GM12878 (cell line): ENCODE measurements around the gene ELN. TPM values are rescaled to one million over a fixed set of nuclear protein-coding genes. Genes with fewer than 3 reads are reported as not detected.
"Not testable (repeated sequence)": the region's sequence is repeated elsewhere in the genome, so short reads cannot be mapped to it uniquely, and the experiment has no call there.

Experiments
- ATAC-seq: fragments of 200-7000 bp; cut with Tn5 transposase; 3 replicates; pipeline ENCODE4 v1.9.1; 2020; ENCODE audit warnings: mild to moderate bottlenecking, moderate library complexity
- BruUV-seq: library from RNA; stranded (reverse); fragments of 400-500 nt; replicated peaks from 2 replicates; lab custom pipeline; 2021; lab: Mats Ljungman, UMichigan
- CTCF ChIA-PET: fragments of 300-600 bp; sonication (Branson Sonifier 250); formaldehyde crosslinking; extraction: SDS; loops from one replicate; lab custom pipeline; 2021; ENCODE audit warnings: inconsistent platforms; lab: Yijun Ruan, JAX
- POLR2A ChIA-PET: fragments of 350-600 bp; formaldehyde crosslinking; extraction: SDS; loops from one replicate; lab custom pipeline; 2021; ENCODE audit warnings: inconsistent platforms; lab: Charles Lee
- RAD21 ChIA-PET: fragments of 300-600 bp; sonication (Branson Sonifier 250); formaldehyde crosslinking; loops from one replicate; lab custom pipeline; 2023; ENCODE audit warnings: antibody characterized with exemption; ENCODE audit not compliant: unreplicated experiment; lab: Charles Lee
- SMC1A ChIA-PET: fragments of 300-600 bp; sonication (Branson Sonifier 250); formaldehyde crosslinking; loops from one replicate; lab custom pipeline; 2023; ENCODE audit not compliant: unreplicated experiment, uncharacterized antibody; lab: Charles Lee
- DNase-seq: peaks from one replicate; pipeline ENCODE4 v3.0.0-alpha.2; 2011; ENCODE audit warnings: low read depth, low spot score
- FAIRE-seq: peaks from 3 replicates; lab custom pipeline; 2011; peaks lifted over from hg19 to GRCh38; lab: Jason Lieb, UNC
- H2AFZ ChIP-seq: 2 replicates; pipeline ENCODE4 v1.6.0; 2011; ENCODE audit warnings: low read depth, low read length, control low read depth; ENCODE audit not compliant: control insufficient read depth
- H3K27ac ChIP-seq: 2 replicates; pipeline ENCODE4 v1.5.1; 2011; ENCODE audit warnings: control low read depth; ENCODE audit not compliant: control insufficient read depth, insufficient read depth
- H3K27me3 ChIP-seq, 2 experiments: replicated peaks in 1 of 2; 2 replicates each; pipeline versions ENCODE4 v1.6.0 to v1.6.1; 2011; ENCODE audit warnings: low read length in 1 of 2; ENCODE audit not compliant: control insufficient read depth in 2 of 2, insufficient read depth in 2 of 2
- H3K36me3 ChIP-seq, 2 experiments: 2 replicates each; pipeline ENCODE4 v1.5.1; 2011; ENCODE audit warnings: low read length in 1 of 2; ENCODE audit not compliant: control insufficient read depth in 2 of 2, insufficient read depth in 2 of 2
- H3K4me1 ChIP-seq: 2 replicates; pipeline ENCODE4 v1.6.1; 2011; ENCODE audit warnings: mild to moderate bottlenecking, low read length, moderate library complexity, mixed read lengths; ENCODE audit not compliant: control insufficient read depth, insufficient read depth
- H3K4me2 ChIP-seq: 2 replicates; pipeline ENCODE4 v1.6.0; 2011; ENCODE audit warnings: control low read depth; ENCODE audit not compliant: control insufficient read depth, insufficient read depth
- H3K4me3 ChIP-seq: fragments of 200-600 bp; sonication (generic); 2 replicates; pipeline ENCODE4 v1.5.1; 2016
- H3K79me2 ChIP-seq: 2 replicates; pipeline ENCODE4 v1.6.0; 2011; ENCODE audit warnings: low read length; ENCODE audit not compliant: control insufficient read depth, insufficient read depth
- H3K9ac ChIP-seq: 2 replicates; pipeline ENCODE4 v1.8.0; 2011; ENCODE audit warnings: low read length, control low read depth, mixed read lengths; ENCODE audit not compliant: control insufficient read depth, insufficient read depth
- H3K9me3 ChIP-seq: replicated peaks from 3 replicates; pipeline ENCODE4 v1.5.1; 2011; ENCODE audit warnings: mild to moderate bottlenecking, low read length; ENCODE audit not compliant: control insufficient read depth, insufficient read depth
- H4K20me1 ChIP-seq: 2 replicates; pipeline ENCODE4 v1.6.0; 2011; ENCODE audit not compliant: control insufficient read depth, insufficient read depth
- IKZF2 ChIP-seq, 2 experiments: fragments of 450-650 bp; IDR thresholded peaks; 2 replicates each; pipeline ENCODE4 v1.6.1; 2017; ENCODE audit warnings: mild to moderate bottlenecking in 2 of 2, moderate library complexity in 2 of 2
- MEF2B ChIP-seq: fragments of 450-650 bp; IDR thresholded peaks from 2 replicates; pipeline ENCODE4 v1.6.1; 2018; ENCODE audit warnings: mild to moderate bottlenecking, moderate library complexity; ENCODE audit not compliant: partially characterized antibody, poor library complexity, severe bottlenecking
- WGBS: methylation state at CpG from one replicate; pipeline ENCODE4 v1.1.6; 2016; ENCODE audit warnings: low lambda C conversion rate; ENCODE audit not compliant: insufficient replicate concordance, insufficient coverage; ENCODE audit errors: missing lambda C conversion rate; 5-methylcytosine and 5-hydroxymethylcytosine counted together
- in situ Hi-C: fragments of 300-500 bp; cut with MboI; formaldehyde crosslinking; loops from 9 replicates; pipeline ENCODE4 v1.14.3; 2018; ENCODE audit warnings: mixed read lengths
- intact Hi-C: fragments of 100-400 bp; cut with micrococcal nuclease; formaldehyde crosslinking; loops from one replicate; pipeline ENCODE4 v1.14.2; 2022; ENCODE audit not compliant: unreplicated experiment
- polyA plus RNA-seq, 11 experiments: library from polyadenylated mRNA; depleted of rRNA in 4 of 11; unstranded in 6 of 11; stranded (reverse) in 5 of 11; fragments of >200 nt; fragmentation: Nextera tagmentation in 4 of 11; fragmentation: Illumina TruSeq in 1 of 11; extraction: Ambion mirVana in 4 of 11; extraction: Trizol in 1 of 11; gene quantifications; 1 replicate in 1 of 11; 2 replicates in 10 of 11; pipeline versions ENCODE4 v1.2.1 to v1.2.3, GENCODE V29; 2011 to 2016; ENCODE audit warnings: inconsistent platforms in 2 of 11, missing spikeins in 2 of 11, low read depth in 1 of 11
- total RNA-seq, 4 experiments: library from RNA; depleted of rRNA in 3 of 4; stranded (reverse); fragments of >200 nt in 3 of 4; fragmentation: Illumina TruSeq in 1 of 4; extraction: Trizol in 1 of 4; gene quantifications; 2 replicates each; pipeline versions ENCODE4 v1.2.1 to v1.2.3, GENCODE V29; 2013 to 2021

The ELN gene
- total and polyA plus RNA-seq, 10 of the 15 experiments (the other 5 are each of a cell fraction or from before 2014, with no cell fraction given) = 0.08 to 0.27 (median 0.23) TPM; not detected in 7

DNA sequence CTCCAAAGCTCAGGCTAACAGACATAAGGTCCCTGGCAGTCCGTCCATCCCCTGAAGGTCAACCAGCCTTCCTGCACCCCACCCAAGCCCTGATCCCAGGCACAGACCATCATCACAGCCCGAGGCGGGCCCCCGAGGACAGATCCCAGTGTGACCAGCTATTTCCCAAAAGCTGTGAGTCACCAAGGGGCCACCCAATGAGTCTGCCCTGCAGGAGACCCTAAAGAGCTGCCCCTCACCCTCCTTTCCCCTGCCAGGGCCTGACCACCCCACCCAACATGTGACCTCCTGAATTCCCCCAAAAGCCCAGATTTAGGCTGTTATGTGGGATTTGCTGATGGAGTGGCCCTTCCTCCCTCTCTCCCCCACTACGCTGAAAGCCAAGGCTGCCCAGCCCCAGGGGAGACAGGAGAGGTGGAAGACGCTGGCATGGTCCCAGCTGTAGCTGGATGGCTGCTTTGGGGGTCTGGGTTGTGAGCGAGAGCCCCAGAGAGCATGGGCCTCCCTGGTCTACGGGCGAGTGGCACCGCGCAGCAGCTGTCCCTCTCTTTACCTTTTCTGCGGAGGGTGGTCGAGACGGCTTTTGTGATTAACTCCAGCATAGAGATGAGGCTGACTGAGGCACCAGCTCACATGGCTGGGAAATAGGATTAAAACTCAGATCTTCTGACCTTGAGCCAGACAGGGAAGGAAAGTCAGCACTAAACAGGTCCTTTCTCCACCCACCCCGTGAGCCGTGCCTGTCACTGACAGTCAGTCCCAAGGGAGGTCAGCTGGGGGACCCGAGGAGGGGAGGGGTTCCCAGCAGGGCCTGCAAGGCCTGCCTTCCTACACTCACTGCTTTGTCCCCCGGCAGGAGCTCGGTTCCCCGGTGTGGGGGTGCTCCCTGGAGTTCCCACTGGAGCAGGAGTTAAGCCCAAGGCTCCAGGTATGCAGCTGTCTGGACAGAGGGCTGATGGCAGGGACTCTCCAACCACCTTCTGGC, 16.7 kb downstream of the ELN start:
- Histone ChIP-seq H3K4me1 (no peaks in the 10 kb centered on the region), H3K9ac (no peak overlapping the region), H3K4me2 (no peak overlapping the region), H3K9me3 (no peaks in the 10 kb centered on the region), H3K27ac (no peak overlapping the region), H3K4me3 (no peak overlapping the region), H3K79me2 (no peaks in the 10 kb centered on the region), H3K27me3 (peaks cover 0 to 2% of the 10 kb centered on the region in 2 experiments; a peak in 2 of 4 replicates), H2AFZ (no peak overlapping the region), H3K36me3 (no peaks in the 10 kb centered on the region), H4K20me1 (no peaks in the 10 kb centered on the region)
- no peak; the same call in 2 of the 3 replicates for ATAC-seq
- FAIRE-seq = no peak
- ChIA-PET SMC1A (no interaction called here), CTCF (interaction anchor here (0.7 to 1.7 kb wide), 2 partner anchors 15 to 436 kb away, joined by 3 read pairs; no protein-coding TSS in a partner anchor), POLR2A (no interaction called here), RAD21 (interaction anchor here (0.5 kb wide), 1 partner anchor 224 kb away, joined by 3 read pairs; no protein-coding TSS in a partner anchor)
- WGBS = 27% methylated on average over 20 of the region's 20 CpGs
- BruUV-seq = no TSS peak
- TF ChIP-seq MEF2B (peak; percentile 18), IKZF2 (IDR thresholded peaks at IDR 0.05) (no peak)
- intact Hi-C loops = no loop called here
- in situ Hi-C loops = no loop called here
- DNase-seq = no peak

DNA sequence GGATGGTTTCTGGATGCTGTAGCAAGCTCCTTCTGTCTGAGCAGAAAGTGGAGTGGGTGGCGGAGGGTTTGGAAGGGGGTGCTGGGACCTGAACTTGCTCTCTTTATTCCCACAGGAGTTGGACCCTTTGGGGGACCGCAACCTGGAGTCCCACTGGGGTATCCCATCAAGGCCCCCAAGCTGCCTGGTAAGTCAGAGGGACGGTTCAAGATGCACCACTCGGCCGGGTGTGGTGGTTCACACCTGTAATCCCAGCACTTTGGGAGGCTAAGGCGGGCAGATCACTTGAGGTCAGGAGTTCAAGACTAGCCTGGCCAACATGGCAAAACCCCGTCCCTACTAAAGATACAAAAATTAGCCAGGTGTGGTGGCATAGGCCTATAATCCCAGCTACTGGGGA, 18.6 kb downstream of the ELN start:
- ATAC-seq, H3K36me3 ChIP-seq, RAD21 ChIA-PET, intact Hi-C loops, H3K79me2 ChIP-seq, in situ Hi-C loops, H3K9me3 ChIP-seq, H3K4me3 ChIP-seq, H3K9ac ChIP-seq, FAIRE-seq, POLR2A ChIA-PET, H2AFZ ChIP-seq, H3K27ac ChIP-seq, H4K20me1 ChIP-seq, DNase-seq, CTCF ChIA-PET, BruUV-seq, H3K27me3 ChIP-seq, SMC1A ChIA-PET, H3K4me1 ChIP-seq, H3K4me2 ChIP-seq: not testable (repeated sequence)
- 43% methylated on average over 7 of the region's 7 CpGs for WGBS
